Suppressor macrophage (primary cell): ENCODE results near the gene GRPR.
A peak's percentile ranks its signal among the peaks of the same experiment; 100 is the strongest.
"Not testable (repeated sequence)": the region's sequence is repeated elsewhere in the genome, so short reads cannot be mapped to it uniquely, and the experiment has no call there.

Source experiments
- DNase-seq, 4 experiments: peaks; one replicate each; pipeline ENCODE4 v3.0.0-alpha.2; 2020 to 2022

GRPR gene

GRCh38 chrX:16137416-16138107 is 14.2 kb downstream of the GRPR start:
- DNase-seq = peak; percentile 12 to 56 (median 34)

- peak in 3 of 4 experiments; percentile 7 to 23 (median 21) for DNase-seq
These were observed 14.7 kb downstream of the GRPR start for GRCh38 chrX:16138108-16138427.

- DNase-seq = no peak
These were observed 17.1 kb downstream of the GRPR start for GRCh38 chrX:16140448-16140847.

GRCh38 chrX:16140983-16141382 is 17.6 kb downstream of the GRPR start:
- no peak for DNase-seq

- no peak for DNase-seq
These were observed 18.3 kb downstream of the GRPR start for GRCh38 chrX:16141422-16142245.

- DNase-seq = no peak
These were observed 18.8 kb downstream of the GRPR start for GRCh38 chrX:16142246-16142558.

- no peak for DNase-seq
These were observed 20.6 kb downstream of the GRPR start for GRCh38 chrX:16143968-16144367.

GRCh38 chrX:16144420-16144819 is 21.1 kb downstream of the GRPR start:
- no peak for DNase-seq

GRCh38 chrX:16145093-16145492 is 21.7 kb downstream of the GRPR start:
- not testable (repeated sequence) for DNase-seq

GRCh38 chrX:16145656-16146055 is 22.3 kb downstream of the GRPR start:
- no peak for DNase-seq

GRCh38 chrX:16148896-16149295 is 25.5 kb downstream of the GRPR start:
- DNase-seq = no peak

- no peak for DNase-seq
These were observed 32.3 kb downstream of the GRPR start for GRCh38 chrX:16155581-16156096.

- DNase-seq = no peak
These were observed 33.4 kb downstream of the GRPR start for GRCh38 chrX:16156692-16157331.

- no peak for DNase-seq
These were observed 37.4 kb downstream of the GRPR start for GRCh38 chrX:16160729-16161128.

- not testable (repeated sequence) for DNase-seq
These were observed 37.8 kb downstream of the GRPR start for GRCh38 chrX:16161173-16161572.

GRCh38 chrX:16162391-16162790 is 39.0 kb downstream of the GRPR start:
- no peak for DNase-seq

- no peak for DNase-seq
These were observed 41.4 kb downstream of the GRPR start for GRCh38 chrX:16164748-16165147.

GRCh38 chrX:16167181-16167580 is 43.8 kb downstream of the GRPR start, which contains the start of gene MAGEB17:
Gene MAGEB17, plus strand, starts transcription at chrX:16167481. Its CDS starts 2,902 bp downstream, at chrX:16170383.
- DNase-seq = no peak

GRCh38 chrX:16171039-16171438 is 47.7 kb downstream of the GRPR start:
- DNase-seq = no peak

GRCh38 chrX:16171944-16172343 is 48.6 kb downstream of the GRPR start:
- DNase-seq = no peak

- DNase-seq = no peak
These were observed 49.0 kb downstream of the GRPR start for GRCh38 chrX:16172391-16172790.

- DNase-seq = no peak
These were observed 52.1 kb downstream of the GRPR start for GRCh38 chrX:16175329-16176061.

- peak in 1 of 4 experiments; percentile 1 for DNase-seq
These were observed 53.9 kb downstream of the GRPR start for GRCh38 chrX:16177260-16177659.
